Hippocampal formation (tissue), 2 donors: Measurements from ENCODE around the gene CNPY4.

Experiments used
- DNase-seq, 2 donors: peaks; one replicate each; lab custom pipeline; 2025; lab: John Stamatoyannopoulos, UW

CNPY4 gene

GRCh38 chr7:100091411-100092181 is 27.8 kb upstream of the CNPY4 start:
- no peak for DNase-seq

GRCh38 chr7:100093054-100093453 is 26.4 kb upstream of the CNPY4 start:
- no peak for DNase-seq

- DNase-seq = no peak
Observed at GRCh38 chr7:100093498-100093897, 25.9 kb upstream of the CNPY4 start.

GRCh38 chr7:100093925-100094486 is 25.4 kb upstream of the CNPY4 start:
- no peak for DNase-seq

- no peak for DNase-seq
Observed at GRCh38 chr7:100095289-100095688, 24.1 kb upstream of the CNPY4 start.

GRCh38 chr7:100095704-100096103 is 23.7 kb upstream of the CNPY4 start:
- no peak for DNase-seq

- no peak for DNase-seq
Observed at GRCh38 chr7:100098913-100099312, 20.5 kb upstream of the CNPY4 start.

GRCh38 chr7:100099452-100099851 is 20.0 kb upstream of the CNPY4 start:
- DNase-seq = no peak

GRCh38 chr7:100100420-100101015 is 18.9 kb upstream of the CNPY4 start:
- peak; percentile 84 to 85 for DNase-seq

GRCh38 chr7:100101016-100101862 is 18.2 kb upstream of the CNPY4 start, which contains the start of the genes AP4M1 and MCM7:
Gene AP4M1, plus strand, starts transcription at chr7:100101643. Its CDS starts 72 bp downstream, at chr7:100101715.
Gene MCM7, minus strand, starts transcription at chr7:100101397. Its CDS starts 103 bp downstream, at chr7:100101294.
- DNase-seq = peak; percentile 97 to 98

- DNase-seq = no peak
Observed at GRCh38 chr7:100102950-100103840, 16.2 kb upstream of the CNPY4 start.

GRCh38 chr7:100105534-100105933 is 13.9 kb upstream of the CNPY4 start:
- no peak for DNase-seq

GRCh38 chr7:100106633-100107032 is 12.8 kb upstream of the CNPY4 start:
- DNase-seq = no peak

GRCh38 chr7:100107125-100107737 is 12.2 kb upstream of the CNPY4 start:
- no peak for DNase-seq

- no peak for DNase-seq
Observed at GRCh38 chr7:100107890-100108289, 11.5 kb upstream of the CNPY4 start.

- no peak for DNase-seq
Observed at GRCh38 chr7:100109521-100110163, 9.8 kb upstream of the CNPY4 start.

- DNase-seq = no peak
Observed at GRCh38 chr7:100111156-100111555, 8.3 kb upstream of the CNPY4 start.

- DNase-seq = no peak
Observed at GRCh38 chr7:100111914-100112313, 7.5 kb upstream of the CNPY4 start.

- DNase-seq = no peak
Observed at GRCh38 chr7:100115026-100115425, 4.4 kb upstream of the CNPY4 start.

- DNase-seq = no peak
Observed at GRCh38 chr7:100118388-100119071, 904 bp upstream of the CNPY4 start.
